MM.1S (cell line): ENCODE measurements around the gene ZRANB1.

Source experiments
- DNase-seq: peaks from one replicate; pipeline ENCODE4 v3.0.0-alpha.2; 2015
- H2AFZ ChIP-seq: fragments of 300-600 bp; sonication (generic); 2 replicates; pipeline ENCODE4 v1.6.0; 2016; ENCODE audit warnings: antibody characterized with exemption, low read length
- H3F3A ChIP-seq: fragments of 300-600 bp; sonication (generic); 2 replicates; pipeline ENCODE4 v1.6.1; 2016; ENCODE audit warnings: mild to moderate bottlenecking, antibody characterized with exemption, low read length, moderate library complexity, mixed read lengths; ENCODE audit not compliant: insufficient read depth
- H3K27ac ChIP-seq: fragments of 300-600 bp; sonication (generic); 2 replicates; pipeline ENCODE4 v1.5.1; 2016; ENCODE audit warnings: mild to moderate bottlenecking, low read length
- H3K27me3 ChIP-seq: fragments of 300-600 bp; sonication (generic); replicated peaks from 2 replicates; pipeline ENCODE4 v1.6.0; 2016; ENCODE audit warnings: low read length; ENCODE audit not compliant: insufficient read depth
- H3K36me3 ChIP-seq: fragments of 300-600 bp; sonication (generic); replicated peaks from 2 replicates; pipeline ENCODE4 v1.6.1; 2016; ENCODE audit warnings: mild to moderate bottlenecking, low read length, mixed read lengths; ENCODE audit not compliant: insufficient read depth
- H3K4me1 ChIP-seq: fragments of 300-600 bp; sonication (generic); 2 replicates; pipeline ENCODE4 v1.6.1; 2016; ENCODE audit warnings: low read length, mixed read lengths
- H3K4me2 ChIP-seq: fragments of 300-600 bp; sonication (generic); 2 replicates; pipeline ENCODE4 v1.6.0; 2016; ENCODE audit warnings: low read depth, low read length
- H3K4me3 ChIP-seq: fragments of 300-600 bp; sonication (generic); 2 replicates; pipeline ENCODE4 v1.5.1; 2016; ENCODE audit warnings: low read length, mixed read lengths
- H3K79me2 ChIP-seq: fragments of 300-600 bp; sonication (generic); 2 replicates; pipeline ENCODE4 v1.6.1; 2016; ENCODE audit warnings: mixed run types, low read length, mixed read lengths
- H3K9ac ChIP-seq: fragments of 300-600 bp; sonication (generic); 2 replicates; pipeline ENCODE4 v1.6.1; 2016; ENCODE audit warnings: low read length, mixed read lengths
- H3K9me2 ChIP-seq: fragments of 300-600 bp; sonication (generic); replicated peaks from 2 replicates; pipeline ENCODE4 v1.6.1; 2016; ENCODE audit warnings: mild to moderate bottlenecking, low read length, mixed read lengths; ENCODE audit not compliant: insufficient read depth
- H3K9me3 ChIP-seq: fragments of 300-600 bp; sonication (generic); replicated peaks from 2 replicates; pipeline ENCODE4 v1.6.1; 2016; ENCODE audit warnings: mild to moderate bottlenecking, low read length, mixed read lengths; ENCODE audit not compliant: insufficient read depth
- H4K20me1 ChIP-seq: fragments of 300-600 bp; sonication (generic); 2 replicates; pipeline ENCODE4 v1.6.1; 2016; ENCODE audit warnings: mild to moderate bottlenecking, low read length, moderate library complexity, mixed read lengths; ENCODE audit not compliant: insufficient read depth
- CTCF ChIP-seq: fragments of 300-600 bp; sonication (generic); IDR thresholded peaks from 2 replicates; pipeline ENCODE4 v1.5.1; 2016; ENCODE audit warnings: antibody characterized with exemption, low read length, mixed read lengths
- EZH2 ChIP-seq: fragments of 300-600 bp; sonication (generic); optimal IDR thresholded peaks from 2 replicates; pipeline ENCODE3; 2017; ENCODE audit warnings: low read depth, mild to moderate bottlenecking, antibody characterized with exemption, low read length, mixed read lengths
- EZH2phosphoT487 ChIP-seq: fragments of 300-600 bp; sonication (generic); IDR thresholded peaks from 2 replicates; pipeline ENCODE4 v1.6.1; 2018; ENCODE audit warnings: antibody characterized with exemption, low read length

The ZRANB1 gene

GRCh38 chr10:125008689-125009638 is 67.0 kb downstream of the ZRANB1 start:
- H3K36me3 ChIP-seq = no peaks in the 10 kb centered on the region
- H4K20me1 ChIP-seq = no peaks in the 10 kb centered on the region
- H3K4me2 ChIP-seq = no peak overlapping the region
- no peaks in the 10 kb centered on the region for H3K79me2 ChIP-seq
- H3K4me1 ChIP-seq = no peaks in the 10 kb centered on the region
- H3K9me3 ChIP-seq = no peaks in the 10 kb centered on the region
- no peak overlapping the region for H3K4me3 ChIP-seq
- TF ChIP-seq CTCF (no peak), EZH2phosphoT487 (no peak), EZH2 (no peak)
- H2AFZ ChIP-seq = no peak overlapping the region
- H3K9ac ChIP-seq = no peak overlapping the region
- no peaks in the 10 kb centered on the region for H3F3A ChIP-seq
- H3K27ac ChIP-seq = no peak overlapping the region
- no peak for DNase-seq
- peaks cover 97% of the 10 kb centered on the region for H3K27me3 ChIP-seq
- no peaks in the 10 kb centered on the region for H3K9me2 ChIP-seq

- no peaks in the 10 kb centered on the region for H3K79me2 ChIP-seq
- no peak overlapping the region for H3K4me3 ChIP-seq
- H2AFZ ChIP-seq = no peak overlapping the region
- no peak overlapping the region for H3K9ac ChIP-seq
- H3K27me3 ChIP-seq = peaks cover 97% of the 10 kb centered on the region
- no peaks in the 10 kb centered on the region for H3K4me1 ChIP-seq
- no peak overlapping the region for H3K4me2 ChIP-seq
- TF ChIP-seq EZH2phosphoT487 = no peak
- no peak for TF ChIP-seq CTCF
- no peak overlapping the region for H3K27ac ChIP-seq
- no peaks in the 10 kb centered on the region for H3K36me3 ChIP-seq
- DNase-seq = no peak
- no peaks in the 10 kb centered on the region for H4K20me1 ChIP-seq
- H3K9me2 ChIP-seq = no peaks in the 10 kb centered on the region
- H3K9me3 ChIP-seq = no peaks in the 10 kb centered on the region
- H3F3A ChIP-seq = no peaks in the 10 kb centered on the region
These were observed 67.8 kb downstream of the ZRANB1 start for GRCh38 chr10:125009661-125010161.

GRCh38 chr10:125010362-125010761 is 68.4 kb downstream of the ZRANB1 start:
- Histone ChIP-seq H3K4me2 (no peak overlapping the region), H3K4me3 (no peak overlapping the region), H3K36me3 (no peaks in the 10 kb centered on the region), H3K27me3 (peaks cover 97% of the 10 kb centered on the region), H2AFZ (no peak overlapping the region), H3K4me1 (no peaks in the 10 kb centered on the region), H3K79me2 (no peaks in the 10 kb centered on the region), H3F3A (no peaks in the 10 kb centered on the region), H3K27ac (no peak overlapping the region), H3K9ac (no peak overlapping the region), H4K20me1 (no peaks in the 10 kb centered on the region), H3K9me2 (no peaks in the 10 kb centered on the region), H3K9me3 (no peaks in the 10 kb centered on the region)
- DNase-seq = no peak
- TF ChIP-seq CTCF (no peak), EZH2phosphoT487 (no peak), EZH2 (no peak)
